Neural cell (in vitro differentiated cells): ENCODE data around the gene PTPRG. TPM values are rescaled to one million over a fixed set of nuclear protein-coding genes. Genes with fewer than 3 reads are reported as not detected.
"Not testable (repeated sequence)": the region's sequence is repeated elsewhere in the genome, so short reads cannot be mapped to it uniquely, and the experiment has no call there.

Experiments
- H2AFZ ChIP-seq: fragments of 200-600, 300-800 bp; sonication (generic), shearing (Covaris generic); 2 replicates; pipeline ENCODE4 v1.6.0; 2014; ENCODE audit warnings: low read depth, mild to moderate bottlenecking, antibody characterized with exemption, low read length, moderate library complexity
- H3F3A ChIP-seq: fragments of 200-600 bp; shearing (Covaris generic); 2 replicates; pipeline ENCODE4 v1.6.1; 2016; ENCODE audit warnings: mild to moderate bottlenecking, moderate library complexity, mixed read lengths, antibody characterized with exemption, low read length; ENCODE audit not compliant: insufficient read depth, poor library complexity, severe bottlenecking
- H3K27ac ChIP-seq: fragments of 200-600, 300-800 bp; sonication (generic), shearing (Covaris generic); 2 replicates; pipeline ENCODE4 v1.5.1; 2014; ENCODE audit warnings: mild to moderate bottlenecking, low read length, moderate library complexity
- H3K27me3 ChIP-seq: fragments of 300-800, 200-600 bp; sonication (generic), shearing (Covaris generic); 2 replicates; pipeline ENCODE4 v1.6.0; 2014; ENCODE audit warnings: mild to moderate bottlenecking, low read depth, low read length, moderate library complexity; ENCODE audit not compliant: insufficient read depth
- H3K36me3 ChIP-seq: fragments of 300-800, 200-600 bp; sonication (generic), shearing (Covaris generic); 2 replicates; pipeline ENCODE4 v1.5.1; 2014; ENCODE audit warnings: mild to moderate bottlenecking, antibody characterized with exemption, low read length, moderate library complexity; ENCODE audit not compliant: insufficient read depth
- H3K4me2 ChIP-seq: fragments of 300-800, 200-600 bp; sonication (generic), shearing (Covaris generic); 2 replicates; pipeline ENCODE4 v1.6.0; 2014; ENCODE audit warnings: mild to moderate bottlenecking, low read length
- H3K4me3 ChIP-seq: fragments of 300-800, 200-600 bp; sonication (generic), shearing (Covaris generic); 2 replicates; pipeline ENCODE4 v1.5.1; 2014; ENCODE audit warnings: mild to moderate bottlenecking, low read length, moderate library complexity
- H3K79me2 ChIP-seq: fragments of 200-600 bp; shearing (Covaris generic); replicated peaks from 2 replicates; pipeline ENCODE4 v1.6.0; 2014; ENCODE audit warnings: mild to moderate bottlenecking, low read length, moderate library complexity; ENCODE audit not compliant: insufficient read depth
- H3K9ac ChIP-seq: fragments of 300-800, 200-600 bp; sonication (generic), shearing (Covaris generic); 2 replicates; pipeline ENCODE4 v1.6.1; 2016; ENCODE audit warnings: mild to moderate bottlenecking, low read length, mixed read lengths
- H3K9me2 ChIP-seq: fragments of 200-600 bp; shearing (Covaris generic); 2 replicates; pipeline ENCODE4 v1.6.1; 2016; ENCODE audit warnings: mild to moderate bottlenecking, low read length, mixed read lengths; ENCODE audit not compliant: insufficient read depth
- H3K9me3 ChIP-seq: fragments of 200-600, 300-800 bp; sonication (generic), shearing (Covaris generic); 2 replicates; pipeline ENCODE4 v1.6.1; 2016; ENCODE audit warnings: mild to moderate bottlenecking, mixed run types, low read length, moderate library complexity, mixed read lengths
- H4K20me1 ChIP-seq: fragments of 200-600 bp; shearing (Covaris generic); 2 replicates; pipeline ENCODE4 v1.6.1; 2016; ENCODE audit warnings: mild to moderate bottlenecking, mixed run types; ENCODE audit not compliant: insufficient read depth
- EP300 ChIP-seq: fragments of 450-650 bp; conservative IDR thresholded peaks from 2 replicates; pipeline ENCODE4 v1.6.1; 2014; ENCODE audit warnings: antibody characterized with exemption, mild to moderate bottlenecking, moderate library complexity; ENCODE audit not compliant: poor library complexity, severe bottlenecking
- MXI1 ChIP-seq: fragments of 450-650 bp; conservative IDR thresholded peaks from 2 replicates; pipeline ENCODE4 v1.6.1; 2014; ENCODE audit warnings: antibody characterized with exemption, mild to moderate bottlenecking; ENCODE audit not compliant: poor library complexity, severe bottlenecking
- POLR2AphosphoS5 ChIP-seq: IDR thresholded peaks from 2 replicates; pipeline ENCODE4 v1.6.1; 2012
- RAD21 ChIP-seq: fragments of 450-650 bp; conservative IDR thresholded peaks from 2 replicates; pipeline ENCODE4 v1.6.1; 2014; ENCODE audit warnings: antibody characterized with exemption, mild to moderate bottlenecking, moderate library complexity
- SMC3 ChIP-seq: fragments of 450-650 bp; conservative IDR thresholded peaks from 2 replicates; pipeline ENCODE4 v1.6.1; 2014; ENCODE audit warnings: antibody characterized with exemption, mild to moderate bottlenecking, moderate library complexity; ENCODE audit not compliant: poor library complexity
- TAF1 ChIP-seq: IDR thresholded peaks from 2 replicates; pipeline ENCODE4 v1.6.1; 2012; ENCODE audit warnings: low read depth
- polyA plus RNA-seq: library from polyadenylated mRNA; depleted of rRNA; stranded (reverse); fragments of >200 nt; gene quantifications from 2 replicates; pipeline ENCODE4 v1.2.3, GENCODE V29; 2014
- TF ChIP-seq, protein P1 (sequence below): IDR thresholded peaks from 2 replicates; pipeline ENCODE4 v1.6.1; 2012; ENCODE audit warnings: borderline replicate concordance

Gene PTPRG
- polyA plus RNA-seq, 1 donor from 2014 or later = 33.1 TPM

DNA sequence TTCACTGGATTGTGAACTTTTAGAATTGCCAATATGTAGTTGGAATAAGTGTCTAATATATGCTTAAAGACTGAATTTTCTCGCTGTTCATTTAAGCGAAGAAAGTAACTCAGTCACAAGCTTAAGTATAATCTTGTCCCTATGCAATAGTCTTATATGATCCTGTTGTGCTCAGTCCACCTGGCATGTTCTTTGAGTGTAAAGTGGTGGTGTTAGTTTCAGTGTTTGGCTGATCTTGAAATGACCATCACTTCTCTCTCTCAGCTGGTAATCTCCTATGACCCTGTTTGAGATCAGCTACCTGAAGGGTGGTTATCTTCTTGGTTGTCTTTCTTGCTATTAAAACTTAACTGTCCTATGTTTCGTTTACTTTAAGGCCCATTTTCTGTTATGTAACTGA lies 197.5 kb downstream of the PTPRG start:
- Histone ChIP-seq H3K36me3 (no peaks in the 10 kb centered on the region), H4K20me1 (no peaks in the 10 kb centered on the region), H3K27me3 (no peaks in the 10 kb centered on the region), H3K79me2 (no peaks in the 10 kb centered on the region), H3K4me3 (no peak overlapping the region), H3K9me3 (no peaks in the 10 kb centered on the region), H3K27ac (no peak overlapping the region), H3K4me2 (no peak overlapping the region), H3K9ac (no peak overlapping the region), H3K9me2 (no peaks in the 10 kb centered on the region), H3F3A (no peaks in the 10 kb centered on the region), H2AFZ (no peak overlapping the region)
- TF ChIP-seq MXI1 = no peak
- TF ChIP-seq, protein P1, sequence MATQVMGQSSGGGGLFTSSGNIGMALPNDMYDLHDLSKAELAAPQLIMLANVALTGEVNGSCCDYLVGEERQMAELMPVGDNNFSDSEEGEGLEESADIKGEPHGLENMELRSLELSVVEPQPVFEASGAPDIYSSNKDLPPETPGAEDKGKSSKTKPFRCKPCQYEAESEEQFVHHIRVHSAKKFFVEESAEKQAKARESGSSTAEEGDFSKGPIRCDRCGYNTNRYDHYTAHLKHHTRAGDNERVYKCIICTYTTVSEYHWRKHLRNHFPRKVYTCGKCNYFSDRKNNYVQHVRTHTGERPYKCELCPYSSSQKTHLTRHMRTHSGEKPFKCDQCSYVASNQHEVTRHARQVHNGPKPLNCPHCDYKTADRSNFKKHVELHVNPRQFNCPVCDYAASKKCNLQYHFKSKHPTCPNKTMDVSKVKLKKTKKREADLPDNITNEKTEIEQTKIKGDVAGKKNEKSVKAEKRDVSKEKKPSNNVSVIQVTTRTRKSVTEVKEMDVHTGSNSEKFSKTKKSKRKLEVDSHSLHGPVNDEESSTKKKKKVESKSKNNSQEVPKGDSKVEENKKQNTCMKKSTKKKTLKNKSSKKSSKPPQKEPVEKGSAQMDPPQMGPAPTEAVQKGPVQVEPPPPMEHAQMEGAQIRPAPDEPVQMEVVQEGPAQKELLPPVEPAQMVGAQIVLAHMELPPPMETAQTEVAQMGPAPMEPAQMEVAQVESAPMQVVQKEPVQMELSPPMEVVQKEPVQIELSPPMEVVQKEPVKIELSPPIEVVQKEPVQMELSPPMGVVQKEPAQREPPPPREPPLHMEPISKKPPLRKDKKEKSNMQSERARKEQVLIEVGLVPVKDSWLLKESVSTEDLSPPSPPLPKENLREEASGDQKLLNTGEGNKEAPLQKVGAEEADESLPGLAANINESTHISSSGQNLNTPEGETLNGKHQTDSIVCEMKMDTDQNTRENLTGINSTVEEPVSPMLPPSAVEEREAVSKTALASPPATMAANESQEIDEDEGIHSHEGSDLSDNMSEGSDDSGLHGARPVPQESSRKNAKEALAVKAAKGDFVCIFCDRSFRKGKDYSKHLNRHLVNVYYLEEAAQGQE = no peak
- no peak for TF ChIP-seq SMC3

DNA sequence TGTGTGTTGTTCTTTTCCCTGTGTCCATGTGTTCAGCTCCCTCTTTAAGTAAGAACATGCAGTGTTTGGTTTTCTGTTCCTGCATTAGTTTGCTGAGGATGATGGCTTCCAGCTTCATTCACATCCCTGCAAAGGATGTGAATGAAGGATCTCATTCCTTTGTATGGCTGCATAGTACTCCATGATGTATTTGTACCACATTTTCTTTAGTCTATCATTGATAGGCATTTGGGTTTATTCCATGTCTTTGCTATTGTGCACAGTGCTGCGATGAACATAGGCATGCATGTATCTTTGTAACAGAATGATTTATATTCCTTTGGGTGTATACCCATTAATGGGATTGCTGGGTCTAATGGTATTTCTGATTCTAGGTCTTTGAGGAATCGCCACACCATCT lies 199.4 kb downstream of the PTPRG start:
- H3K9me2 ChIP-seq, H3K79me2 ChIP-seq, H3F3A ChIP-seq, H3K4me2 ChIP-seq, H3K27ac ChIP-seq, H3K9me3 ChIP-seq, H4K20me1 ChIP-seq, H2AFZ ChIP-seq, H3K36me3 ChIP-seq, H3K9ac ChIP-seq, H3K27me3 ChIP-seq, H3K4me3 ChIP-seq: not testable (repeated sequence)

DNA sequence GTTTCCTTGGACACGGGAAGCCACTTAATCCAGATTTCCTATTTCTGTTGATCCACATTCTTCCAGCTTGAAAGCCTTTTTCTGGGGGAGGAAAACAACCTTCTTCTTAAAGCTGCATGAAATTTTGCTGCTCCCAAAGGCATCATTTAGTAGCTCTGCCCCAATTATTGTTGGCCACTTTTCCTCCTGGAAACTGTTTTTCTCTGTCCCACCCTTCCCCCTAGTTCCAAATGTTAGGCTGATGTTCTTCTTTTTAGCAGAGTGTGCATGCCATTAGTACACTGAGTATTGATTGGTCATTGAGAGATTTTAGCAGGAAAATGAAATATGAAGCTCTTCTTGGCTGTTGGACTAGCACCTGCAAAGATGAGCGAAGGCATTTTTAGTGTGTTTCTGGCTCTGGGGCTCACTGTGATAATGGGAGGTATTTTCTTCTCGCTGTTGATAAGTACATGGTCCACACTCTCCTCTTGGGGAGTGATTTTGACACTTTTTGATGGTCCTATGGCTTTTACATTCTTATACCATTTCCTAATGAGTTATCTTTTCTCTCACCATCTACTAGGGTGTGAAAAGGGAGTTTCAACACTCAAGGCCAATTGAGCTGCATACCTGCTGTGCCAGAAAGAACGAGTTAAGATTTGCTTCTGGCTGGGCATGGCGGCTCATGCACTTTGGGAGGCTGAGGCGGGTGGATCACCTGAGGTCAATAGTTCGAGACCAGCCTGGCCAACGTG lies 200.5 kb downstream of the PTPRG start:
- TF ChIP-seq POLR2AphosphoS5 (no peak), RAD21 (no peak), MXI1 (no peak), EP300 (no peak), TAF1 (no peak)
- Histone ChIP-seq H3K27ac (no peak overlapping the region), H3K4me2 (no peak overlapping the region), H4K20me1 (no peaks in the 10 kb centered on the region), H3K9me3 (no peaks in the 10 kb centered on the region), H3K27me3 (no peaks in the 10 kb centered on the region), H3K4me3 (no peak overlapping the region), H3F3A (no peaks in the 10 kb centered on the region), H2AFZ (no peak overlapping the region), H3K9me2 (no peaks in the 10 kb centered on the region), H3K9ac (no peak overlapping the region), H3K36me3 (no peaks in the 10 kb centered on the region), H3K79me2 (no peaks in the 10 kb centered on the region)
